Myometrial cell (primary cell): ENCODE measurements around the gene ANKRD33B. TPM values are rescaled to one million over a fixed set of nuclear protein-coding genes. Genes with fewer than 3 reads are reported as not detected.

Experiments used
- total RNA-seq: library from RNA; depleted of rRNA; stranded (reverse); fragments of >200 nt; gene quantifications from 2 replicates; pipeline ENCODE4 v1.2.3, GENCODE V29; 2015

ANKRD33B gene
- 1.9 and 2.3 TPM in 2 replicates for total RNA-seq

GRCh38 chr5:10563945-10564837, at the start of gene ANKRD33B:
Gene ANKRD33B (plus strand): TSS chr5:10564070. CDS start chr5:10564468, 398 bp downstream.

Other genes starting within 250 kb of the ANKRD33B start
- 21.8 and 24.2 TPM in 2 replicates for gene MARCHF6, start 210.4 kb upstream of the ANKRD33B start, total RNA-seq
- 1.8 TPM in 1 of 2 replicates, not detected in the other for gene ROPN1L, start 122.2 kb upstream of the ANKRD33B start, total RNA-seq
- 42.7 and 52.3 TPM in 2 replicates for gene DAP, start 197.2 kb downstream of the ANKRD33B start, total RNA-seq